DND-41 (cell line): ENCODE measurements around the gene ELL2.

Source experiments
- ATAC-seq: fragments of 200-7000 bp; cut with Tn5 transposase; 3 replicates; pipeline ENCODE4 v1.9.1; 2021; ENCODE audit warnings: low read depth; ENCODE audit not compliant: insufficient read depth
- DNase-seq: peaks from one replicate; pipeline ENCODE4 v3.0.0-alpha.2; 2020
- H2AFZ ChIP-seq: 2 replicates; pipeline ENCODE4 v1.6.0; 2012; ENCODE audit warnings: low read depth, low read length
- H3K27ac ChIP-seq: 2 replicates; pipeline ENCODE4 v1.5.1; 2012; ENCODE audit warnings: low read length, inconsistent platforms
- H3K27me3 ChIP-seq: fragments of 200-600 bp; sonication (generic); 2 replicates; pipeline ENCODE4 v1.6.0; 2012; ENCODE audit warnings: low read length, mild to moderate bottlenecking, inconsistent platforms; ENCODE audit not compliant: insufficient read depth, poor library complexity
- H3K36me3 ChIP-seq: 2 replicates; pipeline ENCODE4 v1.5.1; 2012; ENCODE audit warnings: low read length, inconsistent platforms; ENCODE audit not compliant: insufficient read depth
- H3K4me1 ChIP-seq: 2 replicates; pipeline ENCODE4 v1.5.1; 2012; ENCODE audit warnings: mild to moderate bottlenecking, low read length; ENCODE audit not compliant: insufficient read depth
- H3K4me2 ChIP-seq: 2 replicates; pipeline ENCODE4 v1.6.0; 2012; ENCODE audit warnings: mild to moderate bottlenecking, moderate library complexity, low read length, inconsistent platforms; ENCODE audit not compliant: insufficient read depth
- H3K4me3 ChIP-seq, 2 experiments: fragments of 200-600 bp in 1 of 2; shearing (Covaris generic) in 1 of 2; 2 replicates each; pipeline ENCODE4 v1.5.1; 2012 to 2016; ENCODE audit warnings: inconsistent platforms in 2 of 2, low read length in 2 of 2, mild to moderate bottlenecking in 2 of 2, low read depth in 1 of 2, moderate library complexity in 1 of 2
- H3K79me2 ChIP-seq: 2 replicates; pipeline ENCODE4 v1.6.0; 2012; ENCODE audit warnings: low read length, inconsistent platforms; ENCODE audit not compliant: insufficient read depth
- H3K9ac ChIP-seq: 2 replicates; pipeline ENCODE4 v1.6.0; 2012; ENCODE audit warnings: low read depth, mild to moderate bottlenecking, inconsistent platforms, low read length, moderate library complexity
- H3K9me3 ChIP-seq: 2 replicates; pipeline ENCODE4 v1.5.1; 2012; ENCODE audit warnings: low read length, moderate library complexity, mild to moderate bottlenecking, inconsistent platforms; ENCODE audit not compliant: insufficient read depth, severe bottlenecking
- H4K20me1 ChIP-seq: 2 replicates; pipeline ENCODE4 v1.6.0; 2012; ENCODE audit warnings: low read length; ENCODE audit not compliant: insufficient read depth
- CTCF ChIP-seq: IDR thresholded peaks from 2 replicates; pipeline ENCODE4 v1.5.1; 2012; ENCODE audit warnings: borderline replicate concordance, low read length, moderate library complexity, mild to moderate bottlenecking; ENCODE audit not compliant: poor library complexity, severe bottlenecking; ENCODE audit errors: extremely low read depth
- EZH2 ChIP-seq: IDR thresholded peaks from 3 replicates; pipeline ENCODE4 v1.6.1; 2012; ENCODE audit warnings: borderline replicate concordance, low read depth, mild to moderate bottlenecking, moderate library complexity, low read length, inconsistent platforms; ENCODE audit not compliant: severe bottlenecking

ELL2 gene

GRCh38 chr5:95858023-95858461, 103.6 kb downstream of the ELL2 start:
- no peak overlapping the region for H3K9ac ChIP-seq
- H3K27ac ChIP-seq, result no peak overlapping the region
- no peaks in the 10 kb centered on the region for H3K36me3 ChIP-seq
- H3K4me2 ChIP-seq, result no peak overlapping the region
- no peaks in the 10 kb centered on the region for H3K79me2 ChIP-seq
- no peaks in the 10 kb centered on the region for H4K20me1 ChIP-seq
- peaks cover 29% of the 10 kb centered on the region for H3K4me1 ChIP-seq
- H3K9me3 ChIP-seq, result no peaks in the 10 kb centered on the region
- H3K27me3 ChIP-seq, result no peaks in the 10 kb centered on the region
- no peak overlapping the region for H3K4me3 ChIP-seq
- ATAC-seq (no peak), DNase-seq (no peak)
- TF ChIP-seq CTCF (no peak), EZH2 (no peak)
- no peak overlapping the region; the same call in 1 of the 2 replicates for H2AFZ ChIP-seq

GRCh38 chr5:95857185-95857945, 104.3 kb downstream of the ELL2 start:
- Histone ChIP-seq H3K36me3 (no peaks in the 10 kb centered on the region), H4K20me1 (no peaks in the 10 kb centered on the region), H3K79me2 (no peaks in the 10 kb centered on the region), H3K9ac (no peak overlapping the region), H3K27ac (no peak overlapping the region), H3K9me3 (no peaks in the 10 kb centered on the region), H3K27me3 (no peaks in the 10 kb centered on the region), H3K4me2 (no peak overlapping the region), H2AFZ (no peak overlapping the region; the same call in none of the 2 replicates), H3K4me3 (no peak overlapping the region), H3K4me1 (peaks cover 27% of the 10 kb centered on the region)
- no peak for TF ChIP-seq CTCF
- TF ChIP-seq EZH2, result no peak
- no peak for DNase-seq
- no peak for ATAC-seq

GRCh38 chr5:95856501-95856981, 105.1 kb downstream of the ELL2 start:
- no peak overlapping the region for H3K27ac ChIP-seq
- H4K20me1 ChIP-seq, result no peaks in the 10 kb centered on the region
- H3K9me3 ChIP-seq, result no peaks in the 10 kb centered on the region
- H3K9ac ChIP-seq, result no peak overlapping the region
- H3K27me3 ChIP-seq, result no peaks in the 10 kb centered on the region
- no peak for DNase-seq
- no peak for TF ChIP-seq EZH2
- H3K4me2 ChIP-seq, result no peak overlapping the region
- no peak for ATAC-seq
- no peaks in the 10 kb centered on the region for H3K79me2 ChIP-seq
- no peaks in the 10 kb centered on the region for H3K36me3 ChIP-seq
- H3K4me3 ChIP-seq, result no peak overlapping the region
- peaks cover 20% of the 10 kb centered on the region for H3K4me1 ChIP-seq
- no peak overlapping the region for H2AFZ ChIP-seq

- peaks cover 2% of the 10 kb centered on the region for H3K4me1 ChIP-seq
- H3K36me3 ChIP-seq, result no peaks in the 10 kb centered on the region
- H3K9me3 ChIP-seq, result no peaks in the 10 kb centered on the region
- H3K27me3 ChIP-seq, result no peaks in the 10 kb centered on the region
- no peak for DNase-seq
- no peak overlapping the region for H3K4me2 ChIP-seq
- no peaks in the 10 kb centered on the region for H4K20me1 ChIP-seq
- no peak overlapping the region for H3K27ac ChIP-seq
- no peak overlapping the region for H3K4me3 ChIP-seq
- H3K79me2 ChIP-seq, result no peaks in the 10 kb centered on the region
- TF ChIP-seq CTCF, result no peak
- no peak for TF ChIP-seq EZH2
- H2AFZ ChIP-seq, result no peak overlapping the region
- ATAC-seq, result no peak
- no peak overlapping the region for H3K9ac ChIP-seq
These were observed 108.2 kb downstream of the ELL2 start for GRCh38 chr5:95853490-95853889.
